Thyroid gland (tissue), 4 donors: Measurements from ENCODE around the gene CEP170. TPM values are rescaled to one million over a fixed set of nuclear protein-coding genes. Genes with fewer than 3 reads are reported as not detected.

Experiments
- DNase-seq, 2 donors: peaks; one replicate each; pipeline ENCODE4 v3.0.0-alpha.2; 2019
- H3K27ac ChIP-seq, 3 donors: fragments of 200-600 bp; sonication (generic); 1 replicate in 2 of 3; 2 replicates in 1 of 3; pipeline ENCODE4 v1.5.1; 2016 to 2019; ENCODE audit warnings: mild to moderate bottlenecking in 1 of 3, moderate library complexity in 1 of 3
- H3K27me3 ChIP-seq: fragments of 200-600 bp; sonication (generic); one replicate; pipeline ENCODE4 v1.5.1; 2019
- H3K36me3 ChIP-seq, 2 donors: fragments of 200-600 bp; sonication (generic); one replicate each; pipeline ENCODE4 v1.5.1; 2016 to 2019
- H3K4me1 ChIP-seq, 2 donors: fragments of 200-600 bp; sonication (generic); one replicate each; pipeline ENCODE4 v1.5.1; 2017 to 2019
- H3K4me3 ChIP-seq, 3 donors: fragments of 200-600 bp; sonication (generic); replicated peaks in 1 of 3; 1 replicate in 2 of 3; 2 replicates in 1 of 3; pipeline ENCODE4 v1.5.1; 2016; ENCODE audit warnings: mild to moderate bottlenecking in 1 of 3
- H3K9me3 ChIP-seq: fragments of 200-600 bp; sonication (generic); one replicate; pipeline ENCODE4 v1.5.1; 2017
- POLR2A ChIP-seq, 2 donors: fragments of 450-650 bp; IDR thresholded peaks; one replicate each; pipeline ENCODE4 v1.6.1; 2017; ENCODE audit warnings: antibody characterized with exemption in 2 of 2, mild to moderate bottlenecking in 2 of 2, moderate library complexity in 1 of 2
- WGBS, 2 donors: methylation state at CpG; one replicate each; pipeline ENCODE4 v1.1.5; 2017; 5-methylcytosine and 5-hydroxymethylcytosine counted together
- intact Hi-C: fragments of 100-400 bp; cut with DNase I; formaldehyde crosslinking; loops from one replicate; pipeline ENCODE4 v1.15.1; 2023
- total RNA-seq, 4 donors: library from RNA; depleted of rRNA; stranded (reverse); fragments of >200 nt; gene quantifications; one replicate each; pipeline ENCODE4 v1.2.3, GENCODE V29; 2016
- TF ChIP-seq, protein P1 (sequence below), 6 experiments: fragments of 200-600 bp in 3 of 6; fragments of 450-650 bp in 3 of 6; sonication (generic) in 3 of 6; IDR thresholded peaks; one replicate each; pipeline ENCODE4 v1.5.1; 2016 to 2019; ENCODE audit warnings: antibody characterized with exemption in 6 of 6, mild to moderate bottlenecking in 2 of 6, inconsistent platforms in 1 of 6, moderate library complexity in 1 of 6

CEP170 gene
- total RNA-seq, 4 donors from 2014 or later = 62.8 to 93.8 (median 75.3) TPM

GRCh38 chr1:243261390-243261789, 6.3 kb upstream of the CEP170 start:
- no peaks in the 10 kb centered on the region for H3K9me3 ChIP-seq
- DNase-seq = no peak
- intact Hi-C loops = no loop called here
- no peaks in the 10 kb centered on the region for H3K36me3 ChIP-seq
- H3K27ac ChIP-seq = no peak overlapping the region
- H3K4me1 ChIP-seq = peaks cover 10 to 42% of the 10 kb centered on the region in 2 donors
- TF ChIP-seq, protein P1, sequence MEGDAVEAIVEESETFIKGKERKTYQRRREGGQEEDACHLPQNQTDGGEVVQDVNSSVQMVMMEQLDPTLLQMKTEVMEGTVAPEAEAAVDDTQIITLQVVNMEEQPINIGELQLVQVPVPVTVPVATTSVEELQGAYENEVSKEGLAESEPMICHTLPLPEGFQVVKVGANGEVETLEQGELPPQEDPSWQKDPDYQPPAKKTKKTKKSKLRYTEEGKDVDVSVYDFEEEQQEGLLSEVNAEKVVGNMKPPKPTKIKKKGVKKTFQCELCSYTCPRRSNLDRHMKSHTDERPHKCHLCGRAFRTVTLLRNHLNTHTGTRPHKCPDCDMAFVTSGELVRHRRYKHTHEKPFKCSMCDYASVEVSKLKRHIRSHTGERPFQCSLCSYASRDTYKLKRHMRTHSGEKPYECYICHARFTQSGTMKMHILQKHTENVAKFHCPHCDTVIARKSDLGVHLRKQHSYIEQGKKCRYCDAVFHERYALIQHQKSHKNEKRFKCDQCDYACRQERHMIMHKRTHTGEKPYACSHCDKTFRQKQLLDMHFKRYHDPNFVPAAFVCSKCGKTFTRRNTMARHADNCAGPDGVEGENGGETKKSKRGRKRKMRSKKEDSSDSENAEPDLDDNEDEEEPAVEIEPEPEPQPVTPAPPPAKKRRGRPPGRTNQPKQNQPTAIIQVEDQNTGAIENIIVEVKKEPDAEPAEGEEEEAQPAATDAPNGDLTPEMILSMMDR (IDR thresholded peaks at IDR 0.05) = no peak
- no peak for TF ChIP-seq POLR2A (IDR thresholded peaks at IDR 0.05)
- WGBS, 2 donors = 88% methylated on average over 1 of the region's 1 CpG
- H3K27me3 ChIP-seq = no peaks in the 10 kb centered on the region
- no peak overlapping the region for H3K4me3 ChIP-seq

DNA sequence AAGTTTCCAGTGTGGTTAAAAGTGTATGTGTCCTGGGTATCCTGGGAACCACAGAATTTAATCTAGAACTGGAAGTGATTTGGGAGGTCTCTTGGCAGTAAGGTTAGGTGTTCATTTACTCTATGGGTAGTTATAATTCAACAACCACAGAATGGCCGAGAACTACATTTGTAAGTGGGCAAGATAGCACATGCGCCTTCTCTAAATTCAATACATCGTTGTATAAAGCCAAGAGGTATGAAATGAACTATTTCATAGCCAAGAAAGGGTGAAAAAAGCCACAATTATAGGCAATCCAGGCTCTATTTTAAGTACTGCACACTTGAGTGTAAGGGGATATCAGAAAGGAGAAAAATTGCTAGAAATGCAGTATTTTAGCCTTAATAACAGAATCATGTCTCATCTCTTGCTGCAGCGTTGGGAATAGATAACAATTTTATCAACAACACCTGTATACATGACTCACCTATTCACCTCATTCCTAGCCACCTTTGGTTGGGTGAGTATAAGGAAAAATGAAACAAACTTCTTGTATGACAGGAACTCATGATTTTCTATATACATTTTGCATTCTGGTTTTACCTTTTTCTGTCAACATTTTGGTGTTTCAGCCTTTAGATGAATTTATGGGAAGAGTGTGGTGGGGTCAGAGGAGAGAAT, 5.3 kb upstream of the CEP170 start:
- WGBS, 2 donors = 69 to 70% methylated on average over 4 of the region's 4 CpGs
- Histone ChIP-seq H3K36me3 (no peaks in the 10 kb centered on the region), H3K4me3 (no peak overlapping the region), H3K9me3 (no peaks in the 10 kb centered on the region), H3K27ac (no peak overlapping the region), H3K4me1 (peaks cover 10 to 40% of the 10 kb centered on the region in 2 donors), H3K27me3 (no peaks in the 10 kb centered on the region)
- intact Hi-C loops = no loop called here
- no peak for DNase-seq
- no peak for TF ChIP-seq POLR2A (IDR thresholded peaks at IDR 0.05)
- TF ChIP-seq, protein P1 (IDR thresholded peaks at IDR 0.05) = no peak

- TF ChIP-seq POLR2A (IDR thresholded peaks at IDR 0.05) = no peak
- Histone ChIP-seq H3K27ac (no peak overlapping the region), H3K36me3 (no peaks in the 10 kb centered on the region), H3K9me3 (no peaks in the 10 kb centered on the region), H3K27me3 (no peaks in the 10 kb centered on the region), H3K4me1 (peaks cover 10 to 26% of the 10 kb centered on the region in 2 donors), H3K4me3 (no peak overlapping the region)
- DNase-seq = no peak
- 96 to 98% methylated on average over 7 of the region's 7 CpGs for WGBS, 2 donors
- intact Hi-C loops = no loop called here
Measured at GRCh38 chr1:243258731-243259130, 3.6 kb upstream of the CEP170 start.

GRCh38 chr1:243257189-243257588, 2.1 kb upstream of the CEP170 start:
- Histone ChIP-seq H3K36me3 (no peaks in the 10 kb centered on the region), H3K27me3 (no peaks in the 10 kb centered on the region), H3K9me3 (no peaks in the 10 kb centered on the region), H3K4me1 (peaks cover 14 to 25% of the 10 kb centered on the region in 2 donors), H3K4me3 (peak overlapping the region in 1 of 3 donors; percentile 79), H3K27ac (no peak overlapping the region)
- no peak for TF ChIP-seq POLR2A (IDR thresholded peaks at IDR 0.05)
- TF ChIP-seq, protein P1 (IDR thresholded peaks at IDR 0.05) = no peak
- 96 to 97% methylated on average over 1 of the region's 1 CpG for WGBS, 2 donors
- no peak for DNase-seq
- intact Hi-C loops = no loop called here

- 34 to 38% methylated on average over 2 of the region's 2 CpGs for WGBS, 2 donors
- peak overlapping the region; percentile 76 to 99 (median 95) for H3K27ac ChIP-seq
Measured at GRCh38 chr1:243256590-243256989, 1.5 kb upstream of the CEP170 start.

More at GRCh38 chr1:243256590-243256989, 1.5 kb upstream of the CEP170 start:
- no peaks in the 10 kb centered on the region for H3K36me3 ChIP-seq
- H3K9me3 ChIP-seq = no peaks in the 10 kb centered on the region
- intact Hi-C loops = no loop called here
- no peak for DNase-seq
- H3K27me3 ChIP-seq = no peaks in the 10 kb centered on the region
- no peak for TF ChIP-seq POLR2A (IDR thresholded peaks at IDR 0.05)
- TF ChIP-seq, protein P1 (IDR thresholded peaks at IDR 0.05) = no peak
- peaks cover 20 to 31% of the 10 kb centered on the region in 2 donors for H3K4me1 ChIP-seq
- H3K4me3 ChIP-seq = peak overlapping the region; percentile 55 to 79 (median 61)
